AG20443 (cell line): ENCODE results near the gene KRT6C.
A peak's percentile ranks its signal among the peaks of the same experiment; 100 is the strongest.

ENCODE experiments used
- DNase-seq: peaks from one replicate; pipeline ENCODE4 v3.0.0; 2012; ENCODE audit warnings: low spot score, mixed read lengths

KRT6C gene

DNA sequence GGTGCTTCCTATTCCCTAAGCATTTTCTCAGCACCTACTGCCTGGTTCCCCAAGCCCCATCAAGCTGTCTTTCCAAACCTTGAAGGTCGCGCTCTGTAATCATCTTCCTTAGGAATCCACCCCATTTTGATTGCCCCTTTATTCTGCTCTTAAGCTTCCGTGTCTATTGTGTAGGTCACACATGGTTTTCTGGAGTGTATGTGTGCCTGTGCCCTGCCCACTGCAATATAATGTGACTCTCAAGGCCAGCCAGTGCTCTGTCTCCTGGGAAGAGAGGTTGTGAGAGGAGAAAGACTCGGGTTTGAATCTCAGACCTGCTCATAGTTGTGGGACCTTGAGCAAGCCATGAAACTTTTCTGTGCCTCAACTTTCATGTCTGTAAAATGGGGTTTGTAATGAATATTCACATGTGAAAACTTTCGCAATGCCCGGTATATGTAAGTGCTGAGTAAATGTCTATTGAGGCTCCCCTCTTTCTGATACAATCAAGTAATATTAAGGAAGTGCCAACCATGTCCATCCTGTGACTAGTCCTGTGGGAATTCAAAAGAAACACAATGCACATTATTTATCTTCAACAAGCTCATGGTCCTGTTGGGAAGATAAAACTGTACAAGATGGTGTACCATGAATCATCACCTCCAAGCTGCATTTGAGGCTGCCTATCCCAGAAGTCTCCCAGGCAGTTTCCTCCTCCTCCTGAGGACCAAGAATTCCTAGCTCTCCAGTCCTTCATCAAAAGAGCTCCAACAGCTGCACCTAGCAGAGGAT lies 38.7 kb downstream of the KRT6C start:
- DNase-seq, result no peak

DNA sequence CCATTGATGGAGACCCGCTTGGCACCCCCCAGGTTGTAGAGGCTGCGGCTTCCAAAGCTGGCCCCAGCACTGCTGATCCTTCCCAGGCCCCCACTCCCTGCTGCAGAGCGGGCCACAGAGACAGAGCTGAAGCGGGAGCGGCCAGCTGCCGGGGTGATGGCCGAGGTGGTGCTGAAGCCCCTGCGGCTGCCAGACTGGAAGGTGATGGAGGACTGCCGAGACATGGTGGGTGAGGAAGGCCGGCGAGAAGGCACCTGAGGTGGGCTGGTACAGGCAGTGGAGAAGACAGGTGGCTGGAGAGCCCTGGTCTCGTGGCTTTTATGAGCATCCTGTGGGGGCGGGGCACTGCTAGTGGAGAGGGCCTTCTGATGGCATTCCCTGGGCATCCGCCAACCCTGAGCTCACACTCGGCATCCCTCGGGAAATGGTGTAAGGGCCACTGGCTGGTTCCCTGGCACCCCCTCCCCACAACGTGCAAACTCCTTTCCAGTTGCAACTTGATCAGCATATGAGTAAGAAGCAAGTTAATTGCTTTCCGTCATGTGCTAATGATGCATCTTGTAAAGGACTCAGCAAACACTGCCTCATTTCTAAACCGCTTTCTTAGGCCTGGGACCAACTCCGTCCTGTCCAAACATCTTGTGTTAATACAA lies 39.4 kb downstream of the KRT6C start, which contains the start of gene KRT75:
TSS of gene KRT75 (minus strand) at position 291 of the 653 bp plus-strand sequence. CDS start at position 224, 67 bp downstream.
- no peak for DNase-seq

DNA sequence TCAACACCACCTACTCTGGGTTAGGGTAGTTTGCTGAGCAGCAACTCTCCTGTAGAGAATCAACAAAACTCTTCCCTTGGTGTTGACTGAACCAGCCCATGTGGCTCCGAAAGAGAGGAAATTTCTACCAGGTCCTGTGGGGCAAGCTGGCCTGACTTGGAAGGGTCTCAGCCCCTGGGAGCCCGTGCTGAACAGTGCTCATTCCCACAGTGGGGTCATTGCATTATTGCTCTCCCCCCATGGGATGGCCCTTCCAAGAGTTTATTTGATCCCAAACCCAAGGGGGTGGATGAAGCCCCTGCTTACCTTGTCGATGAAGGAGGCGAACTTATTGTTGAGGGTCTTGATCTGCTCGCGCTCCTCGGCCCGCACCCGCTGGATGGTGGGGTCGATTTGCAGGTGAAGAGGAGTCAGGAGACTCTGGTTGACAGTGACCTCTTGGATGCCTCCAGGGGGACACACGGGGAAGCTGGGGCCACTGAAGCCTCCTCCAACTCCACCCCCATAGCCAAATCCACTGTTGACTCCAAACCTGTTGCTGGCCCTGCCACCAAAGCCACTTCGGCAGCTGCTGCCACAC lies 40.0 kb downstream of the KRT6C start:
- DNase-seq, result no peak

DNA sequence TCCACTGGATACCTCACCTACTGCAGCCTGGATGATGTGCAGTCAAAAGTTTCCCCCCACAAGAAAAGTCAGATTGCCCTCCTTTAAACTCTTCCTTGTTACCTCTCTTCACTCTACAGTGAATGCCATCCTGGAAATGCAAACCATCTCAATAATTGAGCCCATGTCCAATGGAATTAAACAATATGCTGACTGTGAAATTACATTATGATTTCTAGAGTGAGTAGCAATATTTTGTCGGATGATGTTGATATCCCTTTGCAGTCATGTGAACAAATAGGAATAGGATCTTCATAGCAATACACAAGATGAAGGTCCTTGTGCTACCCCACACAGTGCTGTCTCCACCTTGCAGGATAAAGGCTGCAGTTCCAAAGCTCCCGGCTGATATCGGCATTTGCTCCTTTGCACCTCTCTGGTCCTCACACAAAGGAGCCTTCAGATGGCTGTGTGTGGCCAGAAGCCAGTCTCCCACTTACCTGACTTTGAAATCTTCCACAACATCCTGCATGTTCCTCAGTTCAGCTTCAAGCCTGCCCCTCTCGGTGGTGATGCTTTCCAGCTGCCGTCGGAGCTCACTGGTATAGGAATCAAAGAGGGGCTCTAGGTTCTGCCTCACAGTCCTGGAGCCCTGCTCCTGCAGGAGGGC lies 40.9 kb downstream of the KRT6C start:
- DNase-seq, result no peak

DNA sequence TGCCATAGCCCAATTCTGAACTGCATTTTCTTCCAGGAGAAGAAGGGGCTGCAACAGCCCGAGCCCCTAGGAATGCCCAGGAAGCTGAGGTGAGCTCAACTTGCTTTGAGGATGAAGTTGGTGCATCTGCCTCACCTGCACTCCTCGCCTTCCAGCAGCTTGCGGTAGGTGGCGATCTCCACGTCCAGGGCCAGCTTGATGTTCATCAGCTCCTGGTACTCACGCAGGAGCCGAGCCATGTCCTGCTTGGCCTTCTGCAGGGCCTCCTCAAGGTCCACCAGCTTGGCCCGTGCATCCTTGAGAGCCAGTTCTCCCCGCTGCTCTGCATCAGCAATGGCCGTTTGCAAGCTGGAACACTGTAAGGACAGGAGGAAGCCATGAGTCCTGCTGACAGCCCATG lies 45.5 kb downstream of the KRT6C start:
- no peak for DNase-seq

DNA sequence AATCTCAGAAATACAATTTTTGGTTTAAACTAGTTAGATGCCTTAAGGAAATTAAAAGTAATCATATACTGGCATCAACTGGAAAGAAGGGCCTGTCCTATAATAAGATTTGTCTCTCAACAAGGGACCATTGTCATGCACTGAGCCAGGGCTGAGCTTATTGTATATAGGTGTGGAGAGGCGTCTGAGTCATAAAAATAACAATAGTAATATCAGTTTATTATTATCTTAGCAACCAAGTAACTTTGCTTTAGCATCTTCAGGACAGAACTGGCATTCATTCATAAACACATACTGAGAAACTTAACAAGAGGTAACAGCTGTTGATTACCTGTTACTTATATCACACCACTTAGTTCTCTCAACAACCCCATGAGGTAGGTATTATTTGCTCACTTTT lies 46.5 kb downstream of the KRT6C start:
- no peak for DNase-seq

DNA sequence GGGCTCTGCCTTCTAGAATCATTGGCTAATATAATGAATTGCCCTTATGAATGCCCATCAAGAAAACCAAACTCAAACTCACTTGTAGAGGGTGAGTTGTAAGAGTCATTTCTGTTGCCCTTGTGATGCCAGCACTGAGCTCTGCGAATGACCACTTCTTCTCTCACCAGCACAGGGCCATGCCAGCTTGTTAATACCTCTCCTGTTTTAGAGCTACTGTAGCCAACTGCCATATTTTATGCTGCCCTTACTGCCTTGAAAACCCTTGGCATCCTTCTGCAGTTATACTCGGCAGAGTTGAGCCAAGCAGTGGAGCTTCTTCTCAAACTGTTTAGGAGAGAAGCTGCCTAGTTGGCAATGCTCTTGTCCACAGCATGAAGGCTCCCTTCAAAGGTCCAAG lies 47.6 kb downstream of the KRT6C start:
- no peak for DNase-seq

DNA sequence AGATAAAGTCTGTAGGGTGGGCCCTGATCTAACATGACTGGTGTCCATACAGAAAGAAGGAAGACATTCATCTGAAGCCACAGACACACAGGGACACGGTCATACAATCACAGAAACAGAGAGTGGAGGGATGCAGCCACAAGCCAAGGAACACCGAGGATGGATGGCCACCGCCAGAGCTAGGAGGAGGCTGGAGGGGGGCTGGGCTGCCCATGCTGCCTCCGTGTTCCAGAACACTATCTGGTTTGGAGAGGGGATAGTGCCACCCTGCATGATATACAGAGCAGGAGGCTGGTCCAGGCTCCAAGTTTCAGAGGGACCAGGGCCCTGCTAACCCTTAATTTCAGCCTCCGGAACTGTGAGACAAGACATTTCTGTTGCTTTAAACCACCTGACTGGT lies 48.1 kb downstream of the KRT6C start:
- DNase-seq, result no peak

DNA sequence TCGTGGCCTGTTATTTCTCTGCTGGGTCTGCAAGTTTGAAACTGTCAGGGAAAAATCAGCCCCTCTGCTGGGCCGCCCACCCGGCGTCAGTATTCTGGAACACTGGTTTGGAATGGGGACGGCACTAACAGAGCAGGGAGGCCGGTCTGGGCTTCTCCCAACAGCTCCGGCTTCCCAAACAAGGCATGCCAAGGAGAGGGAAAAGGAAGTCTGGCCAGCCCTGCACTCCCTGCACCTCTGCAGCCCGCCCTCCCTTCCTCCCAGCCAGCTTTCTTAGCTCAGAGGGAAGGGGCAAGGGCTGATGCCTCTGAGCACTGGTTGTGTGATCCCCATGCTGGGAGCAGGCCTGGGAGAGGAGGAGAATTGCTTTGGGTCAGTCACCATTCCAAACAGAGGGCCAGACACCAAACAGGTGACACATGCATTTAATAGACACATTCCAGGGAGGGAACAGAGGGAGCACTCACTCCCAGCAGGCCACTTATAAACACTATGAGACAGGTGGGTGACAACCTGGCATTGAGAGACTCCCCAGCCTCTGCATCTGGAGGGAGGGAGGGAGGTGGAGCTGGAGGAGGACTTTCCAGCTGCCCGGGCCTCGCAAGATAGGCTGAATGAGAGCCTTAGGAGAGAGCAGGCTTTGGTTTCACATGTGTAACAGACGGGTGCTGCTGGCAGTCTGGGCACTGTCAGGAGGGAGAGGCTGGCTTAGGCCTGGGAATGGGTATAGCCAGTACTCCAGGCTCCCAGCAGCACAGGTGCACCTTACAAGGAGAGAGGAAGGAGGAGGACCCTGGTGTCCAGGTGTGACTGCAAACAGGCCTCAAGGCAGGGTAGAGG lies 49.7 kb downstream of the KRT6C start:
- DNase-seq, result no peak

DNA sequence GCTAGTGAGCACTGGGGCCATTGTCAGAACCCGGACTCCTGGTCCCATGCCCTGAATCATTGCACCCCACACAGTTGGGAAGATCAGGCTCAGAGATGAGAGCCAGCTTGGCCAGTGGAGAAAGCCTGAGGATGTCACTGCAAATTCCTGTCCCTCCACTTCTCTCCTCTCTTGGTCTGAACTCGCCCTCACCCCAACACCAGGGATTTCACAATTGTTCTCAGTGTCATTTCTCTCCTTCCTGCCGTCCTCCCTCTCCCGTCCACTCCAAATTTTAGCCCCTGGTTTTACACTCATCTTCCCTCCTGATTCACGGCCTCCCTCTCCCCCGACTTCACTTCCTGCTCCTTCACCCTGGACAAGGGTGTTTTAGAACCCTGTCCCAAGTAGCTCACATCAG lies 50.6 kb downstream of the KRT6C start:
- no peak for DNase-seq

DNA sequence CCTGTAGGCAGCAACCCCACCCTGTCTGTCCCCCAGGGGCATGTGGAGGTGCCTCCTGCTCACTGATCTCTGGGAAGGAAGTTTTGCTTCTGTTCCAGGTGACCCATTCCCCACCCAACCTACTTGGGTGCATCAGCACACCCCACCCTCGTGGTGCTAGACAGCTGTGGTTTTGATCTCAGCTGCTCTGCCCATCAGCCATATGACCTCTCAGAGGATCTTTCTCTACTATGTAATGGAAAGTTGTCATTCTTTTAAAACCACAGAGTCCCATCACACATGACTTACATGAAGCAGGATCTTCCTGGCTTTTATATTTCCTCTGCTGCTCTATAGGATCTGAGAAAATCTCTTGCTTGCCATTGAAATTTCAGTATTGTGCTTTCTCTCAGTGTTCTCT lies 53.9 kb downstream of the KRT6C start:
- peak; percentile 34 for DNase-seq

DNA sequence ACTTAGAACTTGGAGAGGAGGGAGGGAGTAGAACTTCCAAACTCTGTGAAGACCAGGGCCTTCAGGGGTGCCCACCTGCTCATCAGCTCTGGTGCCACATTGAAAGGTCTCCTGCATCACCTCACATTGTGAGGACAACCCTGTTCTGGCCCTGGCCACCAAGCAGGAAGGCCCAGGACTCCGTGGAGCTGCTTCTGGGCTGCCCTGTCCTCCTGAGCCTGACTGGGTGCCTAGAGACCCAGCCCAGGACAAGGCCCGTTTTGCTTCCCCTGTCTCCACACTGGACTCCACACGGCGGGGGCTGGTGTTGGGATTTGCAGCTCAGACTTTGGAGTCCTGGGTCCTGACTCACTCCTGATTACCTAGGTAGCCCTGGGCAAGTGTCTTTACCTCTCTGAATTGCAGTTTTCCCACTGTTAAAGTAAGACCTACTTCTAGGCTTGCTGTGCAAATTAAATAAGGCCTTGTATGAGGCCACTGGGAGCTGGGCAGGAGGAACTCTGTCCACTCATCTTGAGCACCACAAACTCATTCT lies 55.0 kb downstream of the KRT6C start:
- DNase-seq, result no peak
